ENCODE measurements around the gene LYSMD2. TPM values are rescaled to one million over a fixed set of nuclear protein-coding genes. Genes with fewer than 3 reads are reported as not detected.

Gene LYSMD2
- total and polyA plus RNA-seq, 9 donors, result 8.9 to 16.4 (median 13.4) TPM

DNA sequence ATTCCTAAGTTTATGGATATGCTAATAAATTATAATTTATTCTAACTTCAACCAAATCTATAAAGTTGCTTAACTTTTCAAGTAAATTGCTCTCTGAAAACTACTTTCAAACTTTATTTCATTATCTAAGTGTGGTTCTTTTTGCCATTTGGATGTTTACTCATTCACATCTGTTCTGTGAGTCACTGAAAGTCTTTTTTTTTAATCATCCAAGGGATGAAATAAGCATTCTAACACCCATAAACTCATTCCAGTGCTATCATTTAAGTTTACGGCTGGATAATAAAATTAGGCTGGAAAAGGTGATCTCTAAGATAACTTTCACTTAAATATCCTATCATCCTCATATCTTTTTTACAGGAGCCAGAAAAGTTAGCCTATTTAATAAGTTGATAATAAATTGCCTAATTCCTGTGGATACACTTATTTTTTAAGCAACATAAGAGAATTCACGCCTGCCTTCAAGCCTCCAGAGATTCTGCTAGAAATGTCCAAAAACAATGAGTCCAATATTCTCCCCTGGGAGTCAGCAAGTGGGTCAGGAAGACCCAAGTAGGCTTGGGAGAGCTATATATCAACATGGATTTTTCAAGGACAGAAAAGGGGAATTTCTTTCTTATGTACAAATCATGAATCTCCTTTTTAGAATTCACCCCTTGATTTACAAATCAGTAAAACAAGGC lies 30.4 kb downstream of the LYSMD2 start:
- Histone ChIP-seq H3K27me3 (no peaks in the 10 kb centered on the region), H3K4me3 (no peak overlapping the region), H3K4me1 (ENCODE audit: insufficient read depth) (peaks cover 4% of the 10 kb centered on the region), H3K9me3 (no peaks in the 10 kb centered on the region), H3K36me3 (no peaks in the 10 kb centered on the region), H3K27ac (peak overlapping the region; percentile 21 to 29)
- DNase-seq, result no peak
- intact Hi-C loops (cut with DNase I), result loop anchor here in 1 of 4 donors (5.0 kb wide), 1 partner anchor 45 kb away; the partner anchor contains the start of gene TMOD2
- WGBS, 3 donors, result 7 to 17% (median 15%) methylated on average over 2 of the region's 2 CpGs
- TF ChIP-seq POLR2A (IDR thresholded peaks at IDR 0.05), result no peak
- TF ChIP-seq CTCF (IDR thresholded peaks at IDR 0.05), result no peak
- no peak for TF ChIP-seq EP300 (IDR thresholded peaks at IDR 0.05)

DNA sequence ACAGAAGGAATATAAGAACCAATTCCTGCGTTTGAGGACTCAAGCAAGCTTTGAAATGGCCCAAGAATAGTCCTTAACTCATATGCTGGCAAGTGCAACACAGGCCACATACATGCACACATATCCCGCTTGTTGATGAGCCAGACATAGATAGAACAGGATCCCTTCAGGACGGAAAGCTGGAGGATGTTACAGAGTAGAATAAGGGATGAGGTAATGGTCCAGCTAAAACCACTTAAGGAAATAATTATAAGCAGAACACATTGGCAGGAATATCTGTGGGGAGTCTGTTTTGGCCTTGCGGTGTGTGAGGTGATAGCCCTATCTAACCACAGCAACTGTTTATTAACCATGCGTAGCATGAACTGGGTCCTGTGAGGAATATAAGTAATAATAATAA lies 31.2 kb downstream of the LYSMD2 start:
- intact Hi-C loops (cut with DNase I), result loop anchor here in 1 of 4 donors (5.0 kb wide), 1 partner anchor 46 kb away; the partner anchor contains the start of gene TMOD2
- H3K36me3 ChIP-seq, result no peaks in the 10 kb centered on the region
- H3K4me1 ChIP-seq (ENCODE audit: insufficient read depth), result peaks cover 4% of the 10 kb centered on the region
- WGBS, 3 donors, result 13 to 22% (median 21%) methylated on average over 5 of the region's 5 CpGs
- TF ChIP-seq POLR2A (IDR thresholded peaks at IDR 0.05) (no peak), CTCF (IDR thresholded peaks at IDR 0.05) (no peak), EP300 (IDR thresholded peaks at IDR 0.05) (no peak)
- H3K4me3 ChIP-seq, result no peak overlapping the region
- H3K27me3 ChIP-seq, result no peaks in the 10 kb centered on the region
- DNase-seq, result no peak
- peak overlapping the region in 1 of 2 donors; percentile 29 for H3K27ac ChIP-seq
- no peaks in the 10 kb centered on the region for H3K9me3 ChIP-seq

DNA sequence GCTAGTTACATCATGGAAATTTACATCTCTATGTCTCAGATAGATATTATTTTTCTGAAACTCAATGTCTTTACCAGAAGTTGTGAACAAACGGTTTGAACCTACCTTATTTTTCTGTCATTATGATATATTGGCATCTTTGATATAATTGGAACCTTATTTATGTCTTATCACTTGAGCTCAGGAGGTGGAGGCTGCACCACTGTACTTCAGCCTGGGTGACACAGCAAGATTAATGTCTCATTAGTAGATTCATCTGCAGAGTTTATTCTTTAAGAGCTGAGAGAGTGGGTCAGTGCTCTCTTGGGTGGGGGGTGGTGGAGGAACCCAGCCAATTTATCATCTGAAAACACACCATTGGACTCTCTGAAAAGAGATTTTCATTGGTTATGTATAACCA lies 34.7 kb downstream of the LYSMD2 start:
- intact Hi-C loops (cut with DNase I), result no loop called here

GRCh38 chr15:51699373-51699772 lies 38.1 kb downstream of the LYSMD2 start:
- H3K27me3 ChIP-seq, result no peaks in the 10 kb centered on the region
- no peaks in the 10 kb centered on the region for H3K4me1 ChIP-seq (ENCODE audit: insufficient read depth)
- intact Hi-C loops (cut with DNase I), result no loop called here
- no peak overlapping the region for H3K4me3 ChIP-seq
- TF ChIP-seq EP300 (IDR thresholded peaks at IDR 0.05) (no peak), CTCF (IDR thresholded peaks at IDR 0.05) (no peak), POLR2A (IDR thresholded peaks at IDR 0.05) (no peak)
- no peak overlapping the region for H3K27ac ChIP-seq
- H3K36me3 ChIP-seq, result no peaks in the 10 kb centered on the region
- no peak for DNase-seq
- WGBS, 3 donors, result 76 to 85% (median 78%) methylated on average over 1 of the region's 1 CpG
- H3K9me3 ChIP-seq, result no peaks in the 10 kb centered on the region

More for the DNA sequence above, 34.7 kb downstream of the LYSMD2 start:
- DNase-seq, result no peak
- Histone ChIP-seq H3K4me1 (ENCODE audit: insufficient read depth) (peaks cover 4% of the 10 kb centered on the region), H3K27ac (no peak overlapping the region), H3K4me3 (no peak overlapping the region), H3K27me3 (no peaks in the 10 kb centered on the region), H3K36me3 (no peaks in the 10 kb centered on the region), H3K9me3 (no peaks in the 10 kb centered on the region)
- WGBS, 3 donors, result 37 to 56% (median 38%) methylated on average over 1 of the region's 1 CpG
- no peak for TF ChIP-seq CTCF (IDR thresholded peaks at IDR 0.05)
- TF ChIP-seq EP300 (IDR thresholded peaks at IDR 0.05), result no peak
- no peak for TF ChIP-seq POLR2A (IDR thresholded peaks at IDR 0.05)
